Measurements from ENCODE around the gene HTR2A.

Gene HTR2A

GRCh38 chr13:46895381-46895780, 1.5 kb downstream of the HTR2A start:
- H3K27ac ChIP-seq = no peak overlapping the region
- no peak for TF ChIP-seq CTCF (conservative IDR thresholded peaks at IDR 0.05)
- TF ChIP-seq ZFX (IDR thresholded peaks at IDR 0.05) = no peak

GRCh38 chr13:46894568-46894967, 2.3 kb downstream of the HTR2A start:
- no peak for TF ChIP-seq CTCF (conservative IDR thresholded peaks at IDR 0.05)
- no peak for TF ChIP-seq ZFX (IDR thresholded peaks at IDR 0.05)
- no peak overlapping the region for H3K27ac ChIP-seq

GRCh38 chr13:46893798-46894560, 2.9 kb downstream of the HTR2A start:
- peak; percentile 96 for TF ChIP-seq CTCF (conservative IDR thresholded peaks at IDR 0.05)
- no peak for TF ChIP-seq ZFX (IDR thresholded peaks at IDR 0.05)

GRCh38 chr13:46893221-46893740, 3.6 kb downstream of the HTR2A start:
- no peak for TF ChIP-seq ZFX (IDR thresholded peaks at IDR 0.05)
- no peak for TF ChIP-seq CTCF (conservative IDR thresholded peaks at IDR 0.05)
- H3K27ac ChIP-seq = no peak overlapping the region

More at GRCh38 chr13:46893798-46894560, 2.9 kb downstream of the HTR2A start:
- no peak overlapping the region for H3K27ac ChIP-seq

GRCh38 chr13:46885018-46885417, 11.8 kb downstream of the HTR2A start:
- TF ChIP-seq CTCF (conservative IDR thresholded peaks at IDR 0.05) (no peak), ZFX (IDR thresholded peaks at IDR 0.05) (no peak)
- H3K27ac ChIP-seq = no peak overlapping the region

- no peak overlapping the region for H3K27ac ChIP-seq
- TF ChIP-seq ZFX (IDR thresholded peaks at IDR 0.05) (no peak), CTCF (conservative IDR thresholded peaks at IDR 0.05) (no peak)
Observed at GRCh38 chr13:46884531-46884930, 12.3 kb downstream of the HTR2A start.

GRCh38 chr13:46881621-46882020, 15.2 kb downstream of the HTR2A start:
- no peak for TF ChIP-seq ZFX (IDR thresholded peaks at IDR 0.05)
- TF ChIP-seq CTCF (conservative IDR thresholded peaks at IDR 0.05) = no peak
- H3K27ac ChIP-seq = no peak overlapping the region
